IMR-90 (cell line): ENCODE data around the gene DHRS12.

Source experiments
- MXI1 ChIP-seq: IDR thresholded peaks from 2 replicates; pipeline ENCODE4 v1.6.1; 2012; ENCODE audit warnings: low read depth, mild to moderate bottlenecking, low read length, moderate library complexity, borderline replicate concordance
- TF ChIP-seq, protein P1 (sequence below): conservative IDR thresholded peaks from 2 replicates; pipeline ENCODE4 v1.5.1; 2012; ENCODE audit warnings: mild to moderate bottlenecking, low read depth, low read length, improper control_type of control experiment

DNA sequence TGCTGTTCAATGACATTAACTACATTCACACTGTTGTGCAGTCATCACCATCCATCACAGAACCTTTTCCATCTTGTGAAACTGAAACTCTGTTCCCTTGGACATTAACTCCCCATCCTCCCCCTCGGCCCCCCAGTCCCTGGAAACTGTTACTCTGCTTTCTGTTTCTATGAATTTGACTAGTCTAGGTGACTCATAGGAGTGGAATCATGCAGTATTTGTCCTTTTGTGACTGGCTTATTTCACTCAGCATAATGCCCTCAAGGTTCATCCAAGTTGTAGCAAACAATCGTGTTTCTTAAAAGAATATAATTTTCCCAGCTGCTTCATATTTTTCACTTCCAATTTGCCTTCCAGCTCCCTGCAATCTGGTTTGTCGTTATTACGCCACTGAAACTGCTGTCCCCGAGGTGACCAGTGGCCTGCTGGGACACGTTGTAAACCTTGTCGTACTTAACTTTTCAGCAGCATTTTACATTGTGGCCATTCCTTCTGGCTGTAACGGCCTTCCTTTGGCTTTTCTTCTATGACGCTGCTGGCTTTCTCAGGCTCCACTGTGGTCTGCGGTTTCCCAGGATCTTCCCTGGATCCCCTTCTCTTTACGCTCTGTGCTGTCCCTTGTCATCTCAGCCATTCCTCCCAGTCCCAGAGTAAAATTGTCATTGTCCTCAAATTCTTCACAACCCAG is 74.0 kb downstream of the DHRS12 start:
- TF ChIP-seq MXI1, result no peak
- TF ChIP-seq, protein P1, sequence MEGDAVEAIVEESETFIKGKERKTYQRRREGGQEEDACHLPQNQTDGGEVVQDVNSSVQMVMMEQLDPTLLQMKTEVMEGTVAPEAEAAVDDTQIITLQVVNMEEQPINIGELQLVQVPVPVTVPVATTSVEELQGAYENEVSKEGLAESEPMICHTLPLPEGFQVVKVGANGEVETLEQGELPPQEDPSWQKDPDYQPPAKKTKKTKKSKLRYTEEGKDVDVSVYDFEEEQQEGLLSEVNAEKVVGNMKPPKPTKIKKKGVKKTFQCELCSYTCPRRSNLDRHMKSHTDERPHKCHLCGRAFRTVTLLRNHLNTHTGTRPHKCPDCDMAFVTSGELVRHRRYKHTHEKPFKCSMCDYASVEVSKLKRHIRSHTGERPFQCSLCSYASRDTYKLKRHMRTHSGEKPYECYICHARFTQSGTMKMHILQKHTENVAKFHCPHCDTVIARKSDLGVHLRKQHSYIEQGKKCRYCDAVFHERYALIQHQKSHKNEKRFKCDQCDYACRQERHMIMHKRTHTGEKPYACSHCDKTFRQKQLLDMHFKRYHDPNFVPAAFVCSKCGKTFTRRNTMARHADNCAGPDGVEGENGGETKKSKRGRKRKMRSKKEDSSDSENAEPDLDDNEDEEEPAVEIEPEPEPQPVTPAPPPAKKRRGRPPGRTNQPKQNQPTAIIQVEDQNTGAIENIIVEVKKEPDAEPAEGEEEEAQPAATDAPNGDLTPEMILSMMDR, result no peak
